B cell (primary cell): ENCODE data around the gene PRKCQ. TPM values are rescaled to one million over a fixed set of nuclear protein-coding genes. Genes with fewer than 3 reads are reported as not detected.

Experiments
- ATAC-seq: fragments of 200-7000 bp; cut with Tn5 transposase; one replicate; pipeline ENCODE4 v1.10.0; 2021; ENCODE audit warnings: low read depth, mild to moderate bottlenecking, moderate number of reproducible peaks, moderate library complexity
- CTCF ChIA-PET: fragments of 350-600 bp; sonication (Branson Sonifier 250); formaldehyde crosslinking; loops from one replicate; lab custom pipeline; 2021; ENCODE audit warnings: antibody characterized with exemption, inconsistent platforms; lab: Charles Lee
- POLR2A ChIA-PET: fragments of 350-600 bp; sonication (Branson Sonifier 250); formaldehyde crosslinking; loops from one replicate; lab custom pipeline; 2021; ENCODE audit warnings: antibody characterized with exemption; lab: Charles Lee
- DNase-seq: peaks from one replicate; pipeline ENCODE4 v3.0.0; 2013
- H2AFZ ChIP-seq: 2 replicates; pipeline ENCODE4 v1.6.1; 2012; ENCODE audit warnings: mild to moderate bottlenecking, low read depth, low read length; ENCODE audit not compliant: insufficient read depth, poor library complexity, severe bottlenecking
- H3K27ac ChIP-seq, 2 donors: 1 replicate in 1 of 2; 2 replicates in 1 of 2; pipeline ENCODE4 v1.5.1; 2012 to 2013; ENCODE audit warnings: low read length in 2 of 2, mild to moderate bottlenecking in 2 of 2, moderate library complexity in 1 of 2
- H3K27me3 ChIP-seq, 4 experiments: fragments of 200-600 bp in 1 of 4; sonication (generic) in 1 of 4; replicated peaks in 1 of 4; 1 replicate in 2 of 4; 2 replicates in 2 of 4; pipeline versions ENCODE4 v1.6.1 to v1.7.0; 2013 to 2016; ENCODE audit warnings: low read length in 3 of 4, mild to moderate bottlenecking in 2 of 4, mixed read lengths in 1 of 4, moderate library complexity in 1 of 4; ENCODE audit not compliant: insufficient read depth in 4 of 4, control insufficient read depth in 3 of 4; ENCODE audit errors: control extremely low read depth in 1 of 4
- H3K36me3 ChIP-seq, 2 experiments: replicated peaks in 1 of 2; 1 replicate in 1 of 2; 2 replicates in 1 of 2; pipeline versions ENCODE4 v1.6.1 to v1.7.1; 2013; ENCODE audit warnings: low read length in 1 of 2; ENCODE audit not compliant: insufficient read depth in 2 of 2, control insufficient read depth in 1 of 2; ENCODE audit errors: control extremely low read depth in 1 of 2, extremely low read depth in 1 of 2
- H3K4me1 ChIP-seq, 2 donors: fragments of 200-600 bp in 1 of 2; sonication (generic) in 1 of 2; 1 replicate in 1 of 2; 2 replicates in 1 of 2; pipeline versions ENCODE4 v1.5.1 to v1.6.1; 2013 to 2017; ENCODE audit warnings: low read length in 2 of 2; ENCODE audit not compliant: control insufficient read depth in 2 of 2, insufficient read depth in 2 of 2
- H3K4me2 ChIP-seq: replicated peaks from 2 replicates; pipeline ENCODE3; 2012; ENCODE audit warnings: mild to moderate bottlenecking, low read depth, low read length; ENCODE audit not compliant: poor library complexity, severe bottlenecking
- H3K4me3 ChIP-seq, 5 experiments: fragments of 200-600 bp in 1 of 5; sonication (generic) in 1 of 5; 1 replicate in 3 of 5; 2 replicates in 2 of 5; pipeline versions ENCODE4 v1.5.1 to v1.7.0; 2011 to 2016; ENCODE audit warnings: low read length in 4 of 5, mild to moderate bottlenecking in 4 of 5, low read depth in 2 of 5, control low read depth in 1 of 5, moderate library complexity in 1 of 5; ENCODE audit not compliant: insufficient read depth in 1 of 5; ENCODE audit errors: control extremely low read depth in 1 of 5, extremely low read depth in 1 of 5
- H3K79me2 ChIP-seq: fragments of 200-600 bp; sonication (generic); one replicate; pipeline ENCODE4 v1.6.0; 2016; ENCODE audit warnings: low read length; ENCODE audit not compliant: control insufficient read depth, insufficient read depth
- H3K9ac ChIP-seq: fragments of 200-600 bp; sonication (generic); 2 replicates; pipeline ENCODE4 v1.6.1; 2017; ENCODE audit warnings: mild to moderate bottlenecking, low read length, moderate library complexity
- H3K9me3 ChIP-seq, 3 donors: one replicate each; pipeline versions ENCODE4 v1.6.1 to v1.7.1; 2013; ENCODE audit warnings: low read length in 2 of 3; ENCODE audit not compliant: control insufficient read depth in 2 of 3, insufficient read depth in 1 of 3; ENCODE audit errors: control extremely low read depth in 1 of 3
- H4K20me1 ChIP-seq: 2 replicates; pipeline ENCODE4 v1.6.0; 2012; ENCODE audit warnings: mild to moderate bottlenecking, low read length; ENCODE audit not compliant: insufficient read depth, control insufficient read depth, poor library complexity, severe bottlenecking
- H3K27ac Mint-ChIP-seq: one replicate; pipeline ENCODE4 v1.8.0; 2021; ENCODE audit warnings: mixed read lengths
- H3K27me3 Mint-ChIP-seq: one replicate; pipeline ENCODE4 v1.8.0; 2021; ENCODE audit warnings: mixed read lengths
- H3K4me1 Mint-ChIP-seq: one replicate; pipeline ENCODE4 v1.8.0; 2021; ENCODE audit warnings: mixed read lengths
- H3K4me3 Mint-ChIP-seq: one replicate; pipeline ENCODE4 v1.8.0; 2021; ENCODE audit warnings: mixed read lengths
- H3K9me3 Mint-ChIP-seq: one replicate; pipeline ENCODE4 v1.8.0; 2022; ENCODE audit warnings: mixed read lengths; ENCODE audit not compliant: insufficient read depth
- CTCF ChIP-seq: fragments of 200-600 bp; IDR thresholded peaks from one replicate; pipeline ENCODE4 v1.8.0; 2022; ENCODE audit warnings: antibody characterized with exemption, mild to moderate bottlenecking
- EZH2 ChIP-seq: IDR thresholded peaks from 2 replicates; pipeline ENCODE4 v1.6.1; 2012; ENCODE audit warnings: borderline replicate concordance, low read depth, mild to moderate bottlenecking, moderate library complexity, low read length; ENCODE audit not compliant: insufficient read depth, poor library complexity, severe bottlenecking
- WGBS: methylation state at CpG from one replicate; pipeline ENCODE4 v1.1.5; 2013; ENCODE audit warnings: missing lambda C conversion rate; ENCODE audit not compliant: insufficient coverage; 5-methylcytosine and 5-hydroxymethylcytosine counted together
- intact Hi-C: fragments of 100-400 bp; cut with micrococcal nuclease; formaldehyde crosslinking; loops from one replicate; pipeline ENCODE4 v1.10.0; 2022
- polyA plus RNA-seq: library from polyadenylated mRNA; depleted of rRNA; stranded (reverse); fragments of >200 nt; gene quantifications from 2 replicates; pipeline ENCODE4 v1.2.3, GENCODE V29; 2012
- total RNA-seq, 2 donors: library from RNA; stranded (reverse); fragments of 120-200 nt in 1 of 2; gene quantifications; 1 replicate in 1 of 2; 2 replicates in 1 of 2; pipeline versions ENCODE4 v1.2.3 to v1.2.4, GENCODE V29; 2013 to 2022

Gene PRKCQ
- total and polyA plus RNA-seq, 2 donors (not counting 1 experiment from before 2014, with no cell fraction given), result 0.15 to 0.16 TPM

- H3K27me3 ChIP-seq, result no peaks in the 10 kb centered on the region
- Mint-ChIP-seq H3K4me1 (no peaks in the 10 kb centered on the region), H3K4me3 (no peak overlapping the region), H3K27ac (no peak overlapping the region), H3K27me3 (peaks cover 16% of the 10 kb centered on the region), H3K9me3 (peaks cover 4% of the 10 kb centered on the region)
- H2AFZ ChIP-seq, result no peak overlapping the region
- DNase-seq, result no peak
- H3K4me2 ChIP-seq, result no peak overlapping the region
- H4K20me1 ChIP-seq, result no peaks in the 10 kb centered on the region
- H3K36me3 ChIP-seq, result no peaks in the 10 kb centered on the region
- no peak for TF ChIP-seq EZH2
- TF ChIP-seq CTCF, result no peak
- no peak for ATAC-seq
- CTCF ChIA-PET, result no interaction called here
- no peak overlapping the region for H3K27ac ChIP-seq
- H3K9me3 ChIP-seq, result peaks cover 0 to 5% (median 0%) of the 10 kb centered on the region in 3 donors
- 83% methylated on average over 5 of the region's 5 CpGs for WGBS
- intact Hi-C loops, result no loop called here
- H3K4me1 ChIP-seq, result no peaks in the 10 kb centered on the region
- H3K9ac ChIP-seq, result no peak overlapping the region
- no peaks in the 10 kb centered on the region for H3K79me2 ChIP-seq
- POLR2A ChIA-PET, result no interaction called here
- H3K4me3 ChIP-seq, result no peak overlapping the region
Observed at GRCh38 chr10:6458814-6459213, 121.3 kb downstream of the PRKCQ start.

GRCh38 chr10:6457376-6457775 is 122.7 kb downstream of the PRKCQ start:
- no peak overlapping the region for H3K4me3 ChIP-seq
- Mint-ChIP-seq H3K4me3 (no peak overlapping the region), H3K4me1 (no peaks in the 10 kb centered on the region), H3K9me3 (peaks cover 4% of the 10 kb centered on the region), H3K27me3 (peaks cover 10% of the 10 kb centered on the region), H3K27ac (no peak overlapping the region)
- DNase-seq (no peak), ATAC-seq (no peak)
- no peak overlapping the region for H3K9ac ChIP-seq
- POLR2A ChIA-PET, result no interaction called here
- H3K36me3 ChIP-seq, result no peaks in the 10 kb centered on the region
- no peak overlapping the region for H3K4me2 ChIP-seq
- H3K9me3 ChIP-seq, result peaks cover 0 to 5% (median 0%) of the 10 kb centered on the region in 3 donors
- H3K27ac ChIP-seq, result no peak overlapping the region
- intact Hi-C loops, result no loop called here
- no peaks in the 10 kb centered on the region for H3K27me3 ChIP-seq
- no peak overlapping the region for H2AFZ ChIP-seq
- no peaks in the 10 kb centered on the region for H4K20me1 ChIP-seq
- H3K4me1 ChIP-seq, result no peaks in the 10 kb centered on the region
- CTCF ChIA-PET, result no interaction called here
- no peaks in the 10 kb centered on the region for H3K79me2 ChIP-seq
- TF ChIP-seq EZH2, result no peak
- no peak for TF ChIP-seq CTCF
- WGBS, result 76% methylated on average over 3 of the region's 5 CpGs
